Activated naive CD8-positive, alpha-beta T cell treated with anti-CD3 and anti-CD28 coated beads, Interleukin-2, amount 50 U/mL, for 24 hours (primary cell): Measurements from ENCODE around the gene SNRNP40.
A peak's percentile ranks its signal among the peaks of the same experiment; 100 is the strongest.

Experiments
- ATAC-seq: fragments of 150-1000 bp; cut with Tn5 transposase; one replicate; pipeline ENCODE4 v1.10.0; 2021
- DNase-seq: peaks from one replicate; pipeline ENCODE4 v3.0.0; 2021
- H3K27ac Mint-ChIP-seq: one replicate; pipeline ENCODE4 v1.8.0; 2021; ENCODE audit warnings: mild to moderate bottlenecking, mixed read lengths
- H3K27me3 Mint-ChIP-seq: one replicate; pipeline ENCODE4 v1.8.0; 2021; ENCODE audit warnings: mixed read lengths
- H3K36me3 Mint-ChIP-seq: one replicate; pipeline ENCODE4 v1.8.0; 2021; ENCODE audit warnings: low read depth, mixed read lengths
- H3K4me1 Mint-ChIP-seq: one replicate; pipeline ENCODE4 v1.8.0; 2021; ENCODE audit warnings: mixed read lengths
- H3K4me3 Mint-ChIP-seq: one replicate; pipeline ENCODE4 v1.8.0; 2021; ENCODE audit warnings: mild to moderate bottlenecking, moderate library complexity, mixed read lengths
- H3K9me3 Mint-ChIP-seq: one replicate; pipeline ENCODE4 v1.8.0; 2021; ENCODE audit warnings: mixed read lengths

SNRNP40 gene

GRCh38 chr1:31296486-31297276 is at the start of gene SNRNP40, which contains the start of gene ZCCHC17:
TSS of gene SNRNP40 (minus strand) at chr1:31296788. CDS start at chr1:31296751, 37 bp downstream.
TSS of gene ZCCHC17 (plus strand) at chr1:31297032. CDS start at chr1:31310099, 13,067 bp downstream.
- H3K4me1 Mint-ChIP-seq: peaks cover 31% of the 10 kb centered on the region
- no peak within 1 kb of the TSS for H3K4me3 Mint-ChIP-seq

GRCh38 chr1:31345635-31346034 is 49.0 kb upstream of the SNRNP40 start:
- Mint-ChIP-seq H3K4me3 (no peak overlapping the region), H3K4me1 (no peaks in the 10 kb centered on the region), H3K27me3 (no peaks in the 10 kb centered on the region), H3K36me3 (peaks cover 4% of the 10 kb centered on the region), H3K27ac (no peak overlapping the region), H3K9me3 (no peaks in the 10 kb centered on the region)
- DNase-seq (no peak), ATAC-seq (no peak)

More at GRCh38 chr1:31296486-31297276, at the start of gene SNRNP40, which contains the start of gene ZCCHC17:
- no peaks in the 10 kb centered on the region for H3K9me3 Mint-ChIP-seq
- H3K27me3 Mint-ChIP-seq: no peaks in the 10 kb centered on the region
- ATAC-seq: peak; percentile 97
- peak; percentile 90 for DNase-seq
- no peak within 1 kb of the TSS for H3K27ac Mint-ChIP-seq
- peaks cover 26% of the 10 kb centered on the region for H3K36me3 Mint-ChIP-seq

- Mint-ChIP-seq H3K9me3 (no peaks in the 10 kb centered on the region), H3K4me3 (no peak overlapping the region), H3K4me1 (no peaks in the 10 kb centered on the region), H3K36me3 (peaks cover 9% of the 10 kb centered on the region), H3K27ac (no peak overlapping the region), H3K27me3 (no peaks in the 10 kb centered on the region)
- DNase-seq: no peak
- no peak for ATAC-seq
Measured at GRCh38 chr1:31344503-31344902, 47.9 kb upstream of the SNRNP40 start.

- no peaks in the 10 kb centered on the region for H3K27me3 Mint-ChIP-seq
- H3K4me3 Mint-ChIP-seq: no peak overlapping the region
- DNase-seq: no peak
- no peak overlapping the region for H3K27ac Mint-ChIP-seq
- H3K9me3 Mint-ChIP-seq: no peaks in the 10 kb centered on the region
- peaks cover 10% of the 10 kb centered on the region for H3K36me3 Mint-ChIP-seq
- ATAC-seq: no peak
- no peaks in the 10 kb centered on the region for H3K4me1 Mint-ChIP-seq
Measured at GRCh38 chr1:31336687-31337467, 40.3 kb upstream of the SNRNP40 start.

- ATAC-seq (no peak), DNase-seq (no peak)
- no peaks in the 10 kb centered on the region for H3K9me3 Mint-ChIP-seq
- H3K27ac Mint-ChIP-seq: no peak overlapping the region
- H3K4me3 Mint-ChIP-seq: no peak overlapping the region
- no peaks in the 10 kb centered on the region for H3K27me3 Mint-ChIP-seq
- peaks cover 9% of the 10 kb centered on the region for H3K36me3 Mint-ChIP-seq
- H3K4me1 Mint-ChIP-seq: no peaks in the 10 kb centered on the region
Measured at GRCh38 chr1:31335007-31335406, 38.4 kb upstream of the SNRNP40 start.

- H3K36me3 Mint-ChIP-seq: peaks cover 5% of the 10 kb centered on the region
- ATAC-seq: no peak
- H3K4me3 Mint-ChIP-seq: no peak overlapping the region
- no peak for DNase-seq
- no peaks in the 10 kb centered on the region for H3K9me3 Mint-ChIP-seq
- no peak overlapping the region for H3K27ac Mint-ChIP-seq
- H3K27me3 Mint-ChIP-seq: no peaks in the 10 kb centered on the region
- no peaks in the 10 kb centered on the region for H3K4me1 Mint-ChIP-seq
Measured at GRCh38 chr1:31327381-31327780, 30.8 kb upstream of the SNRNP40 start.

GRCh38 chr1:31326461-31326860 is 29.9 kb upstream of the SNRNP40 start:
- ATAC-seq (peak; percentile 71), DNase-seq (no peak)
- no peaks in the 10 kb centered on the region for H3K4me1 Mint-ChIP-seq

GRCh38 chr1:31324992-31325391 is 28.4 kb upstream of the SNRNP40 start:
- no peak overlapping the region for H3K27ac Mint-ChIP-seq
- H3K36me3 Mint-ChIP-seq: peaks cover 21% of the 10 kb centered on the region
- DNase-seq (no peak), ATAC-seq (no peak)
- no peak overlapping the region for H3K4me3 Mint-ChIP-seq
- no peaks in the 10 kb centered on the region for H3K27me3 Mint-ChIP-seq
- no peaks in the 10 kb centered on the region for H3K9me3 Mint-ChIP-seq
- no peaks in the 10 kb centered on the region for H3K4me1 Mint-ChIP-seq

More at GRCh38 chr1:31326461-31326860, 29.9 kb upstream of the SNRNP40 start:
- Mint-ChIP-seq H3K36me3 (peaks cover 8% of the 10 kb centered on the region), H3K27me3 (no peaks in the 10 kb centered on the region), H3K4me3 (no peak overlapping the region), H3K27ac (no peak overlapping the region), H3K9me3 (no peaks in the 10 kb centered on the region)

- Mint-ChIP-seq H3K27me3 (no peaks in the 10 kb centered on the region), H3K4me3 (no peak overlapping the region), H3K9me3 (no peaks in the 10 kb centered on the region), H3K36me3 (peaks cover 24% of the 10 kb centered on the region), H3K27ac (no peak overlapping the region), H3K4me1 (no peaks in the 10 kb centered on the region)
- no peak for DNase-seq
- no peak for ATAC-seq
Measured at GRCh38 chr1:31324093-31324492, 27.5 kb upstream of the SNRNP40 start.

- Mint-ChIP-seq H3K27me3 (no peaks in the 10 kb centered on the region), H3K4me1 (no peaks in the 10 kb centered on the region), H3K27ac (no peak overlapping the region), H3K9me3 (no peaks in the 10 kb centered on the region), H3K4me3 (no peak overlapping the region), H3K36me3 (peaks cover 54% of the 10 kb centered on the region)
- no peak for DNase-seq
- ATAC-seq: no peak
Measured at GRCh38 chr1:31318146-31318545, 21.6 kb upstream of the SNRNP40 start.

- no peak for DNase-seq
- Mint-ChIP-seq H3K4me1 (no peaks in the 10 kb centered on the region), H3K9me3 (no peaks in the 10 kb centered on the region), H3K27me3 (no peaks in the 10 kb centered on the region), H3K27ac (no peak overlapping the region), H3K36me3 (peaks cover 55% of the 10 kb centered on the region), H3K4me3 (no peak overlapping the region)
- no peak for ATAC-seq
Measured at GRCh38 chr1:31315902-31316301, 19.3 kb upstream of the SNRNP40 start.

- Mint-ChIP-seq H3K27ac (no peak overlapping the region), H3K4me1 (peaks cover 2% of the 10 kb centered on the region)
Measured at GRCh38 chr1:31310198-31310597, 13.6 kb upstream of the SNRNP40 start.

GRCh38 chr1:31308036-31308435 is 11.4 kb upstream of the SNRNP40 start:
- no peak overlapping the region for H3K4me3 Mint-ChIP-seq
- H3K27ac Mint-ChIP-seq: no peak overlapping the region

More at GRCh38 chr1:31310198-31310597, 13.6 kb upstream of the SNRNP40 start:
- peaks cover 45% of the 10 kb centered on the region for H3K36me3 Mint-ChIP-seq
- H3K27me3 Mint-ChIP-seq: no peaks in the 10 kb centered on the region
- DNase-seq (no peak), ATAC-seq (no peak)
- H3K9me3 Mint-ChIP-seq: no peaks in the 10 kb centered on the region
- H3K4me3 Mint-ChIP-seq: no peak overlapping the region

GRCh38 chr1:31306278-31306677 is 9.7 kb upstream of the SNRNP40 start:
- ATAC-seq (no peak), DNase-seq (no peak)
- no peak overlapping the region for H3K4me3 Mint-ChIP-seq
- H3K27ac Mint-ChIP-seq: no peak overlapping the region
- H3K9me3 Mint-ChIP-seq: no peaks in the 10 kb centered on the region
- H3K4me1 Mint-ChIP-seq: peaks cover 2% of the 10 kb centered on the region
- H3K27me3 Mint-ChIP-seq: no peaks in the 10 kb centered on the region
- peaks cover 23% of the 10 kb centered on the region for H3K36me3 Mint-ChIP-seq

More at GRCh38 chr1:31308036-31308435, 11.4 kb upstream of the SNRNP40 start:
- ATAC-seq (no peak), DNase-seq (no peak)
- no peaks in the 10 kb centered on the region for H3K27me3 Mint-ChIP-seq
- peaks cover 32% of the 10 kb centered on the region for H3K36me3 Mint-ChIP-seq
- peaks cover 2% of the 10 kb centered on the region for H3K4me1 Mint-ChIP-seq
- no peaks in the 10 kb centered on the region for H3K9me3 Mint-ChIP-seq
